PFSK-1 (cell line): ENCODE measurements around the gene KSR1.

Source experiments
- FOXP2 ChIP-seq: optimal IDR thresholded peaks from 2 replicates; pipeline ENCODE3; 2011; ENCODE audit warnings: borderline replicate concordance, control low read depth, inconsistent platforms; ENCODE audit not compliant: insufficient read depth; ENCODE audit errors: extremely low read length, extremely low read depth
- POLR2AphosphoS5 ChIP-seq: IDR thresholded peaks from 2 replicates; pipeline ENCODE4 v1.6.1; 2012; ENCODE audit warnings: low read depth, mild to moderate bottlenecking, control low read depth, low read length, moderate library complexity
- REST ChIP-seq, 2 experiments: IDR thresholded peaks; 2 replicates each; pipeline versions ENCODE4 v1.6.1 to v1.8.0; 2011 to 2012; ENCODE audit warnings: low read depth in 2 of 2, low read length in 2 of 2, control low read depth in 1 of 2, inconsistent platforms in 1 of 2, mild to moderate bottlenecking in 1 of 2, moderate library complexity in 1 of 2; ENCODE audit not compliant: insufficient read depth in 1 of 2
- SIN3A ChIP-seq: IDR thresholded peaks from 2 replicates; pipeline ENCODE4 v1.6.1; 2012; ENCODE audit warnings: mild to moderate bottlenecking, low read length, moderate library complexity, borderline replicate concordance; ENCODE audit not compliant: insufficient read depth
- TAF1 ChIP-seq: IDR thresholded peaks from 2 replicates; pipeline ENCODE4 v1.6.1; 2012; ENCODE audit warnings: low read length, control low read depth, borderline replicate concordance; ENCODE audit not compliant: insufficient read depth

KSR1 gene

DNA sequence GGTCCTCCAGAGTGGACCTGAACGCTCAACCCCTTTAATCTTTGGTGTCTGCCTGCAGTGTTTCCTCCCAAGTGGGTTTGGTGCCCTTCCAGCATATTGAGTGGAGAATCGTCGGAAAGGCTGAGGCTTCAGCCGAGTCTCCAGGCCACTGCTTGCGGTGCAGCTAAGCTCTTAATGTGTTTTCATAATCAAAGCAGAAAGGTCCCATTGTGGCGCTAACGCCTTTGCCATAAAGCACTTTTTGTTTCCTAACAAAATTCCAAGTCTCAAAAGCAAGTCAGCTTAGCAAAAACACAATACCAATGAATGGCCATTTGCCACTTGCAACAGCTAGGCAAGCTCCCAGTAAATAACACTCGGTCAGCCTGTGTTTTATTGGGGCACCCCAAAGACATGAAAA, 57.6 kb downstream of the KSR1 start:
- TF ChIP-seq FOXP2 (no peak), REST (IDR thresholded peaks at IDR 0.05; ENCODE audit: insufficient read depth in 1 of 2, low read depth in 2 of 2, low read length in 2 of 2) (no peak), POLR2AphosphoS5 (no peak), SIN3A (no peak), TAF1 (no peak)

- TF ChIP-seq REST (IDR thresholded peaks at IDR 0.05; ENCODE audit: insufficient read depth in 1 of 2, low read depth in 2 of 2, low read length in 2 of 2) (no peak), SIN3A (no peak), POLR2AphosphoS5 (no peak), TAF1 (no peak), FOXP2 (no peak)
Measured at GRCh38 chr17:27514595-27515413, 58.6 kb downstream of the KSR1 start.

DNA sequence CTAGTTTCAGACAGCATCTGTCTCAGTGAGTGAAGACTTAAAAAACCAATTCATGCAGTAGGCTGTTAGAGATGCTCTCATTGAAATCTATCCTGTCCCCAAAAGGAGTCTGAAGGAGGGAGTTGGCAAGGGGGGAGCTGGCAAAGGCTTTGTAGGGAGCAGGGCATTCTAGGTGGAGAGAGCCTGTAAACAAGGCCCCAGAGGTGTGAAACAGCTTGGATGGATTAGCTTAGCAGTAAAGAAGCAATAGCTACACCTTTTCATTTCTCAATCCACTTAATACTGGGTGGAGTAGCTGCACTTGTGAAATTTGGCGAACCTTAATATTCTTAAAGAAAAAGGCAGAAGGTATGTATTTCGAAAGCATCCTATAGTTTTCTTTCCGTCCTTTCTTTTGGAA, 61.8 kb downstream of the KSR1 start:
- TF ChIP-seq REST (IDR thresholded peaks at IDR 0.05; ENCODE audit: insufficient read depth in 1 of 2, low read depth in 2 of 2, low read length in 2 of 2) (no peak), FOXP2 (no peak), SIN3A (no peak), POLR2AphosphoS5 (no peak), TAF1 (no peak)

DNA sequence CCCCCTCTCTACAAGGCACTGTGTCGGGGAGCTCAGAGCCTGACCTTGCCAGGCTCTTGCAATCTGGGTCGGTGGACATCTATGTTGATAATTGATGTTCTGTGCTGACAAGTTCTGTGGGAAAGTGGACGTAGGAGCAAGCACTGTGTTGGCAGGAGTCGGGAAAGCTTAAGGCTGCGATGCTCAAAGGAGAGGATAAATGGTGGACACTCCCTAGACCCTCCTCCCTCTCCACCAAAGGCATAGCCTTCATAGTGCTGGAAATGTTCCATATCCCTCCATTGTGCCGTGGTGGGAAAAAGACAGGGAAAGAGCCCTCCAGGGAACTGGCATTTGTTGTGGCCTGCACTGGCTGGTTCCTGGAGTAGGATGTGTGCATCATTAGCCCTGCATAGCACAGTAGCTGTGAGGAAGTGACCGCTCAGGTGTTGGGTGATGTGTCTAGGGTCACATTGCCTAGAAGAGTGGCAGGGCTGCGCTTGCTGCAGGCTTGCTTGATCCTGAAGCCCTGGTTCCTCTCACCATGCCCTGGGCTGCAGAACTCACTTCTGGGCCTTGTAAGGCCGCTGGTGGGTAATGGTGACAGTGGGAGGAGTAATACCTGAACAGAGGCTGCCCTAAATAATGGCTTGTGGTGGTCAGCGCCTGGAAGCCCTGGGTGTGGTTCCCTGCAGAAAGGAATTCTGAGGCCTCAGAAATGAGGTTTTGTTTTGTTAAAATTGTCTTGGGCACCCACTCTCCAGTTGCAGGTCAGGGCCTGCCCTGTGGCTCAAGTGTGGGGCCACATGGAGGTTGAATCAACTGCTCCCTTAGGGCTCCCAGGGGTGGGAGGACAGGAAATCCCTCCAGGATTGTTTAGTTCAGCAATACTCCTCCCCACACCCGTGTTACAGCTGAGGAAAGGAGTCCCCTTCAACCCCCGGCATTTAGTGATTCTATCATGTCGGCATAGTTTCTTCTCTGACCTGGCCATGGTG, 62.6 kb downstream of the KSR1 start:
- TF ChIP-seq TAF1 = no peak
- no peak for TF ChIP-seq POLR2AphosphoS5
- TF ChIP-seq REST (IDR thresholded peaks at IDR 0.05; ENCODE audit: insufficient read depth in 1 of 2, low read depth in 2 of 2, low read length in 2 of 2) = no peak
- TF ChIP-seq SIN3A = no peak
- no peak for TF ChIP-seq FOXP2
